ENCODE results near the gene MCCC2. TPM values are rescaled to one million over a fixed set of nuclear protein-coding genes. Genes with fewer than 3 reads are reported as not detected.
"Not testable (repeated sequence)": the region's sequence is repeated elsewhere in the genome, so short reads cannot be mapped to it uniquely, and the experiment has no call there.

MCCC2 gene
- total RNA-seq, 1 experiment from 2014 or later = 51.1 TPM

GRCh38 chr5:71663191-71663969, 76.2 kb downstream of the MCCC2 start:
- TF ChIP-seq CTCF (IDR thresholded peaks at IDR 0.05; ENCODE audit: unreplicated experiment) = no peak
- Mint-ChIP-seq H3K36me3 (ENCODE audit: insufficient read depth, unreplicated experiment) (no peaks in the 10 kb centered on the region), H3K27ac (ENCODE audit: low read depth, unreplicated experiment) (no peak overlapping the region), H3K4me1 (ENCODE audit: insufficient read depth, unreplicated experiment) (no peaks in the 10 kb centered on the region), H3K4me3 (ENCODE audit: unreplicated experiment) (no peak overlapping the region), H3K27me3 (ENCODE audit: insufficient read depth, unreplicated experiment) (no peaks in the 10 kb centered on the region), H3K9me3 (ENCODE audit: unreplicated experiment) (no peaks in the 10 kb centered on the region)
- POLR2A ChIA-PET = interaction anchor here (1.9 kb wide), 1 partner anchor 9 kb away, joined by 9 read pairs; no protein-coding TSS in a partner anchor
- BruUV-seq (replicated peaks) = no TSS peak
- CTCF ChIA-PET = no interaction called here
- DNase-seq (ENCODE audit: unreplicated experiment) = no peak
- intact Hi-C loops (cut with micrococcal nuclease) = no loop called here

GRCh38 chr5:71664615-71665014, 77.5 kb downstream of the MCCC2 start:
- H3K36me3 Mint-ChIP-seq (ENCODE audit: insufficient read depth, unreplicated experiment); H3K4me1 Mint-ChIP-seq (ENCODE audit: insufficient read depth, unreplicated experiment); H3K4me3 Mint-ChIP-seq (ENCODE audit: unreplicated experiment); H3K27ac Mint-ChIP-seq (ENCODE audit: low read depth, unreplicated experiment); POLR2A ChIA-PET; DNase-seq (ENCODE audit: unreplicated experiment); H3K27me3 Mint-ChIP-seq (ENCODE audit: insufficient read depth, unreplicated experiment); H3K9me3 Mint-ChIP-seq (ENCODE audit: unreplicated experiment); intact Hi-C loops (cut with micrococcal nuclease); BruUV-seq (replicated peaks); CTCF ChIA-PET: not testable (repeated sequence)

- POLR2A ChIA-PET = no interaction called here
- Mint-ChIP-seq H3K27me3 (ENCODE audit: insufficient read depth, unreplicated experiment) (peaks cover 20% of the 10 kb centered on the region), H3K36me3 (ENCODE audit: insufficient read depth, unreplicated experiment) (no peaks in the 10 kb centered on the region), H3K4me1 (ENCODE audit: insufficient read depth, unreplicated experiment) (no peaks in the 10 kb centered on the region), H3K4me3 (ENCODE audit: unreplicated experiment) (no peak overlapping the region), H3K9me3 (ENCODE audit: unreplicated experiment) (no peaks in the 10 kb centered on the region), H3K27ac (ENCODE audit: low read depth, unreplicated experiment) (no peak overlapping the region)
- no peak for TF ChIP-seq CTCF (IDR thresholded peaks at IDR 0.05; ENCODE audit: unreplicated experiment)
- CTCF ChIA-PET = no interaction called here
- intact Hi-C loops (cut with micrococcal nuclease) = no loop called here
- BruUV-seq (replicated peaks) = no TSS peak
- DNase-seq (ENCODE audit: unreplicated experiment) = no peak
These were observed 79.2 kb downstream of the MCCC2 start for GRCh38 chr5:71666321-71666720.

- ChIA-PET CTCF (no interaction called here), POLR2A (no interaction called here)
- no peak for TF ChIP-seq CTCF (IDR thresholded peaks at IDR 0.05; ENCODE audit: unreplicated experiment)
- no peak overlapping the region for H3K4me3 Mint-ChIP-seq (ENCODE audit: unreplicated experiment)
- H3K36me3 Mint-ChIP-seq (ENCODE audit: insufficient read depth, unreplicated experiment) = no peaks in the 10 kb centered on the region
- no peaks in the 10 kb centered on the region for H3K4me1 Mint-ChIP-seq (ENCODE audit: insufficient read depth, unreplicated experiment)
- H3K9me3 Mint-ChIP-seq (ENCODE audit: unreplicated experiment) = no peaks in the 10 kb centered on the region
- H3K27ac Mint-ChIP-seq (ENCODE audit: low read depth, unreplicated experiment) = no peak overlapping the region
- no TSS peak for BruUV-seq (replicated peaks)
- intact Hi-C loops (cut with micrococcal nuclease) = no loop called here
- H3K27me3 Mint-ChIP-seq (ENCODE audit: insufficient read depth, unreplicated experiment) = peaks cover 88% of the 10 kb centered on the region
- no peak for DNase-seq (ENCODE audit: unreplicated experiment)
These were observed 90.8 kb downstream of the MCCC2 start for GRCh38 chr5:71677977-71678376.

All from MCF 10A (cell line).